Mononuclear cell (primary cell): Measurements from ENCODE around the gene PCNX3. TPM values are rescaled to one million over a fixed set of nuclear protein-coding genes. Genes with fewer than 3 reads are reported as not detected.

Source experiments
- H3K27me3 ChIP-seq: 2 replicates; pipeline ENCODE4 v1.6.0; 2011; ENCODE audit warnings: low read length, control low read depth; ENCODE audit not compliant: insufficient read depth
- H3K4me1 ChIP-seq: 2 replicates; pipeline ENCODE4 v1.5.1; 2011; ENCODE audit warnings: mild to moderate bottlenecking, low read length, control low read depth; ENCODE audit not compliant: insufficient read depth
- H3K4me3 ChIP-seq: 2 replicates; pipeline ENCODE4 v1.5.1; 2011; ENCODE audit warnings: mild to moderate bottlenecking, low read length, moderate library complexity
- H3K9me3 ChIP-seq: 2 replicates; pipeline ENCODE4 v1.5.1; 2011; ENCODE audit warnings: low read depth, mild to moderate bottlenecking, control low read depth, low read length
- total RNA-seq: library from RNA; depleted of rRNA; stranded (reverse); fragments of >200 nt; gene quantifications from one replicate; pipeline ENCODE4 v1.2.3, GENCODE V29; 2012

PCNX3 gene
- total RNA-seq, 1 donor: 15.0 TPM

GRCh38 chr11:65617990-65618751, 2.6 kb downstream of the PCNX3 start:
- Histone ChIP-seq H3K4me3 (no peak overlapping the region), H3K9me3 (no peaks in the 10 kb centered on the region), H3K4me1 (peaks cover 20% of the 10 kb centered on the region), H3K27me3 (no peaks in the 10 kb centered on the region)

- no peak overlapping the region for H3K4me3 ChIP-seq
- H3K9me3 ChIP-seq: no peaks in the 10 kb centered on the region
- peaks cover 18% of the 10 kb centered on the region for H3K4me1 ChIP-seq
- no peaks in the 10 kb centered on the region for H3K27me3 ChIP-seq
Observed at GRCh38 chr11:65618763-65619162, 3.2 kb downstream of the PCNX3 start.

- no peaks in the 10 kb centered on the region for H3K27me3 ChIP-seq
- no peak overlapping the region for H3K4me3 ChIP-seq
- H3K9me3 ChIP-seq: no peaks in the 10 kb centered on the region
- peaks cover 18% of the 10 kb centered on the region for H3K4me1 ChIP-seq
Observed at GRCh38 chr11:65619281-65619928, 3.8 kb downstream of the PCNX3 start.

- H3K27me3 ChIP-seq: no peaks in the 10 kb centered on the region
- no peak overlapping the region for H3K4me3 ChIP-seq
- H3K4me1 ChIP-seq: peaks cover 15% of the 10 kb centered on the region
- H3K9me3 ChIP-seq: no peaks in the 10 kb centered on the region
Observed at GRCh38 chr11:65620666-65621065, 5.1 kb downstream of the PCNX3 start.

DNA sequence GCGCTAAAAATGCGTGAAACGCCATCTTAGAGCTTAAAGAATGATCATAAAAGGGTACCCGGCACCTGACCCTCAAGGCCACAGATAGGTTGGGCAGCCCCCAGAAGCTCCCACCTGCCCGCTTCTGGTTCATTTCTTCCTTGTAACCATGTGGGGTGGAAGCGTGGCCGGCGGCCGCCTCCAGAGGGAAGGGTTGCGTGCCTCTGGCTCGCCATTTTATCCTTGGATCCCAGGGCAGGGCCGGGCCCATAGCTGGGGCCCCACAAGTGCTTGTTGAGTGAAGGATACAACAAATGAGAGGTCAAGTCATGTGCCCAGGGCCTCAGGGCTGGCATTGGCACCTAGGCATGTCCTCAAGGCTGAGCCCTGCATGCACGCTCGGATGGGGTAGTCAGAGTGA, 5.9 kb downstream of the PCNX3 start:
- no peaks in the 10 kb centered on the region for H3K9me3 ChIP-seq
- peaks cover 17% of the 10 kb centered on the region for H3K4me1 ChIP-seq
- no peak overlapping the region for H3K4me3 ChIP-seq
- no peaks in the 10 kb centered on the region for H3K27me3 ChIP-seq

GRCh38 chr11:65622011-65622410, 6.4 kb downstream of the PCNX3 start:
- Histone ChIP-seq H3K9me3 (no peaks in the 10 kb centered on the region), H3K4me3 (no peak overlapping the region), H3K27me3 (no peaks in the 10 kb centered on the region), H3K4me1 (peaks cover 12% of the 10 kb centered on the region)

- Histone ChIP-seq H3K4me3 (no peak overlapping the region), H3K9me3 (no peaks in the 10 kb centered on the region), H3K27me3 (no peaks in the 10 kb centered on the region), H3K4me1 (peaks cover 6% of the 10 kb centered on the region)
Observed at GRCh38 chr11:65623177-65623576, 7.6 kb downstream of the PCNX3 start.

- no peak overlapping the region for H3K4me3 ChIP-seq
- H3K27me3 ChIP-seq: no peaks in the 10 kb centered on the region
- H3K4me1 ChIP-seq: peaks cover 6% of the 10 kb centered on the region
- no peaks in the 10 kb centered on the region for H3K9me3 ChIP-seq
Observed at GRCh38 chr11:65623852-65624616, 8.5 kb downstream of the PCNX3 start.

DNA sequence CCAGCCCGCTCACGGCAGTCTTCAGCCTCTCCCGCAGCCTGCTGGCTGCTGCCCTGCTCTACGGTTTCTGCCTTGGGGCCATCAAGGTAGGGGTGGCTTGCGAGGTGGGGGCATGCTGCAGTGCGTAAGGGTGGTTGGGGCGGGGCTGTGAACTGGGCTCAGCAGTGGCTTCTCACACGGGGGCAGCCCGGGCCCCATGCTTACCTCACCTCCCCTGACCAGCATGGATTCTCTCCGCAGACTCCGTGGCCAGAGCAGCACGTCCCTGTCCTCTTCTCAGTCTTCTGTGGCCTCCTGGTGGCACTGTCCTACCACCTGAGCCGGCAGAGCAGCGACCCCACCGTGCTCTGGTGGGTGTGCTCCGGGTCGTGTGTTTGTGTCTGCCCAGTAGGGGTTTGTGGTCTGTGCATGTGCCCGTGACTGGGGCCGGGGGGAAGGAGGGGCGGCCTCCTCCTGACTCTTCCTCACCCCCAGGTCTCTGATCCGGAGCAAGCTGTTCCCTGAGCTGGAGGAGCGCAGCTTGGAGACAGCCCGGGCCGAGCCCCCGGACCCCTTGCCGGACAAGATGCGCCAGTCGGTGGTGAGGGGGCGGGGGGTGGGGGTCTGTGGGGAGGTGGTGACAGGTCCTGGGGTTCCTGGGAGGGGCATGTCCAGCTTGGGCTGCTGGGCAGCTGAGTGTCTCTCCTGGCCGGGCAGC, 9.5 kb downstream of the PCNX3 start:
- H3K4me1 ChIP-seq: peaks cover 6% of the 10 kb centered on the region
- H3K9me3 ChIP-seq: no peaks in the 10 kb centered on the region
- no peaks in the 10 kb centered on the region for H3K27me3 ChIP-seq
- no peak overlapping the region for H3K4me3 ChIP-seq

- H3K4me3 ChIP-seq: no peak overlapping the region
- no peaks in the 10 kb centered on the region for H3K27me3 ChIP-seq
- H3K4me1 ChIP-seq: peaks cover 6% of the 10 kb centered on the region
- H3K9me3 ChIP-seq: no peaks in the 10 kb centered on the region
Observed at GRCh38 chr11:65625628-65626342, 10.2 kb downstream of the PCNX3 start.

DNA sequence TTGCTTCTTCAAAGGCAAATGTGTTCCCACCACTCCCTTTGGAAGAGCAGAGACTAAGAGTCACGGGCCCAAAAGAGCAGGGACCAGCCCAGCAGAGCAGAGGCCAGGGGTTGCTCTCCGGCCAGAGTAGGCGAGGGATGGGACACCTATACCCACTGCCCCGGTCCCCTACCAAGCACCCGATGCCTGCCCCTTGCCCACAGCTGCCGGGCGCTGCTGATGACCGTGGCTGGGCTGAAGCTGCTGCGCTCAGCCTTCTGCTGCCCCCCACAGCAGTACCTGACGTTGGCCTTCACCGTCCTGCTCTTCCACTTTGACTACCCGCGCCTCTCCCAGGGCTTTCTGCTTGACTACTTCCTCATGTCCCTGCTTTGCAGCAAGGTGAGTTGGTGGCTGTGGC, 11.6 kb downstream of the PCNX3 start:
- H3K9me3 ChIP-seq: no peaks in the 10 kb centered on the region
- H3K4me3 ChIP-seq: no peak overlapping the region
- peaks cover 6% of the 10 kb centered on the region for H3K4me1 ChIP-seq
- H3K27me3 ChIP-seq: no peaks in the 10 kb centered on the region

DNA sequence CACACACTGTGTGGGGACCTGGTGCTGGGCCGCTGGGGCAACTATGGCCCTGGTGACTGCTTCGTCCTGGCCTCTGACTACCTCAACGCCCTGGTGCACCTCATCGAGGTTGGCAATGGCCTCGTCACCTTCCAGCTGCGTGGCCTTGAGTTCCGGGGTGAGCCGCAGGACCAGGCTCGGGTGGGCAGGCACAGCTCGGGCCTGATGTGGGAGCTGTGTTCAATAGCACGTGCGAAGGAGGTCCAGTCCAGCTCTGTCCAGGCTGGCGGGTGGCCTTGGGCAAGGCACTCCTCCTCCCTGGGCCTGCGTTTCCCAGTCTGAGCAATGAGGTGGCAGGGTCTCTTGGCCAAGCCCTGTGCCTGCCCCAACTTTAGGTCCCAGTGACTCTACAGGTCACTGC, 14.0 kb downstream of the PCNX3 start:
- Histone ChIP-seq H3K4me3 (no peak overlapping the region), H3K9me3 (no peaks in the 10 kb centered on the region), H3K4me1 (peaks cover 21% of the 10 kb centered on the region), H3K27me3 (no peaks in the 10 kb centered on the region)

DNA sequence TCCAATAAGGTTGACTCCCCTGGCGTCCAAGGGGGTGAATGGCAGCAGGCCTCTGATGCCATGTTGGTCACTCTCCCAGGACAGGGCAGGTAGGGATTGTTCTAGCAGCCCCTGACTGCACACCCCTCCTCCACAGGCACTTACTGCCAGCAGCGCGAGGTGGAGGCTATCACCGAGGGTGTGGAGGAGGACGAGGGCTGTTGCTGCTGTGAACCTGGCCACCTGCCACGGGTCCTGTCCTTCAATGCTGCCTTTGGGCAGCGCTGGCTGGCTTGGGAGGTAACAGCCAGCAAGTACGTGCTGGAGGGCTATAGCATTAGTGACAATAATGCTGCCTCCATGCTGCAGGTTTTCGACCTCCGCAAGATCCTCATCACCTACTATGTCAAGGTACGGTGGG, 14.6 kb downstream of the PCNX3 start:
- Histone ChIP-seq H3K9me3 (no peaks in the 10 kb centered on the region), H3K4me3 (no peak overlapping the region), H3K4me1 (peaks cover 22% of the 10 kb centered on the region), H3K27me3 (no peaks in the 10 kb centered on the region)

GRCh38 chr11:65633390-65634108, 18.0 kb downstream of the PCNX3 start:
- Histone ChIP-seq H3K4me1 (peaks cover 28% of the 10 kb centered on the region), H3K4me3 (no peak overlapping the region), H3K9me3 (no peaks in the 10 kb centered on the region), H3K27me3 (no peaks in the 10 kb centered on the region)
